GM21737 (cell line): ENCODE measurements around the gene SNRNP35.
"Not testable (repeated sequence)": the region's sequence is repeated elsewhere in the genome, so short reads cannot be mapped to it uniquely, and the experiment has no call there.

Source experiments
- ATAC-seq: cut with Tn5 transposase; IDR thresholded peaks from one replicate; pipeline ENCODE4 v1.9.1; 2021; ENCODE audit warnings: mild to moderate bottlenecking, moderate library complexity; ENCODE audit not compliant: unreplicated experiment

Gene SNRNP35

DNA sequence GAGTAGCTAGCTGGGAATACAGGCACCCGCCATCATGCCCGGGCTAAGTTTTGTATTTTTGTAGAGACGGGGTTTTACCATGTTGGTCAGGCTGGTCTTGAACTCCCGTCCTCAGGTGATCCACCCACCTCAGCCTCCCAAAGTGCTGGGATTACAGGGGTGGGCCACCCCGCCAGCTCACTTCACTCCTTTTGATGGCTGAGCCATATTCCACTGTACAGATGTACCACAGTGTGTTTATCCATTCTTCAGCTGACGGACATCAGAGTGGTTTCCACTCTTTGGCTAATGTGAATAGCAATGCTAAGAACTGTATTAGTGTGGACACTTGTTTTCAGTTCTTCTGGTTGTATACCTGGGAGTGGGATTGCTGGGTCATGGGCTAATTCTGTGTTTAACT is 29.5 kb downstream of the SNRNP35 start:
- ATAC-seq: no peak

- no peak for ATAC-seq
Observed at GRCh38 chr12:123488539-123489230, 30.7 kb downstream of the SNRNP35 start.

DNA sequence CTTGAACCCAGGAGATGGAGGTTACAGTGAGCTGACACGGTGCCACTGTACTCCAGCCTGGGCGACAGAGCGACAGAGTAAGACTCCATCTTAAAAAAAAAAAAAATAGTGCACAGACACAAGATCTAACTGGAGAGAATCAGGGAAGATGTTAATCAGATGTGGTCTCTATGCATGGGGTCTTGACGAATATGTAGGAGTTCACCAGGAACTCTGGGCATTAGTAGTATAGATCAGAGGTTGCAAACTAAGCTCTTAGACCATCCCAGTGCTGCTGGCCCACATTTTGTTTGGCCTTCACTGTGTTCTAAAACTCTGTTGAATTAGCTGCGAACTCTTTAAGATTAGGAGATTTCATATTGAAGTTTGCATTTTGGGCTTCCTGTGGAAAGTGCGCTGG is 31.6 kb downstream of the SNRNP35 start:
- no peak for ATAC-seq

- ATAC-seq: no peak
Observed at GRCh38 chr12:123490089-123490488, 32.1 kb downstream of the SNRNP35 start.

GRCh38 chr12:123491056-123491455 is 33.1 kb downstream of the SNRNP35 start:
- ATAC-seq: no peak

DNA sequence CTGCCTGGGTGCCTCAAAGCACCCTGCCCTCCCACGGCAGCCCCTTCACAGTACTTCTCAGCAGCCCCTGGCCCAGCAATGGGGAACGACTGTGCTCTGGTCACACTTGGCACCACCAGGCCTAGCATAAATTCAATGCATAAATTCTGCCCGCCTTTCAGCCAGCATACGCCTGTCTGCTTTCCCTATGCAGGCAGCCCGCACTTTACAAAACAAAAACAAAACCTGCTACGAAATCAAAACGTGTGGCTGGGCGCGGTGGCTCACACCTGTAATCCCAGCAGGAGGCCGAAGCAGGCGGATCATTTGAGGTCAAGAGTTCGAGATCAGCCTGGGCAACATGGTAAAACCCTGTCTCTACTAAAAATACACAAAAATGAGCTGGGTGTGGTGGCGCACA is 33.5 kb downstream of the SNRNP35 start:
- no peak for ATAC-seq

DNA sequence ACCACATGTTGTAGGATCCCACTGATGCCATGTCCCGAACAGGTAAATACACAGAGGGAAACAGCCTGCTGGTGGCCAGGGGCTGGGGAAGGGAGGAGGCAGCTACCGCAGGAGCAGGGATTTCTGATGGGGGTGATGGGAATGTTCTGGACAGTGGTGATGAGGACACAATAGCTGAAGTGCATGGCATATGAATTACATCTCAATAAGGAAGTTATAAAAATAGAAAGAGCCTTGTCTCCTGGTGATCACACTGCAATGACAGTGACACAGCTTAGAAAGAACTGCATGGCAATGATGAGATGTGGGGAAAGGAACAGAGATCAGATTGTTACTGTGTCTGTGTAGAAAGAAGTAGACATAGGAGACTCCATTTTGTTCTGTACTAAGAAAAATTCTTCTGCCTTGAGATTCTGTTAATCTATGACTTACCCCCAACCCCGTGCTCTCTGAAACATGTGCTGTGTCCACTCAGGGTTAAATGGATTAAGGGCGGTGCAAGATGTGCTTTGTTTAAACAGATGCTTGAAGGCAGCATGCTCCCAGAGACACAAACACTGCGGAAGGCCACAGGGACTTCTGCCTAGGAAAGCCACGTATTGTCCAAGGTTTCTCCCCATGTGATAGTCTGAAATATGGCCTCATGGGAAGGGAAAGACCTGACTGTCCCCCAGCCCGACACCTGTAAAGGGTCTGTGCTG is 34.5 kb downstream of the SNRNP35 start:
- not testable (repeated sequence) for ATAC-seq

- no peak for ATAC-seq
Observed at GRCh38 chr12:123494124-123494851, 36.3 kb downstream of the SNRNP35 start.

- ATAC-seq: no peak
Observed at GRCh38 chr12:123497065-123497464, 39.1 kb downstream of the SNRNP35 start.

DNA sequence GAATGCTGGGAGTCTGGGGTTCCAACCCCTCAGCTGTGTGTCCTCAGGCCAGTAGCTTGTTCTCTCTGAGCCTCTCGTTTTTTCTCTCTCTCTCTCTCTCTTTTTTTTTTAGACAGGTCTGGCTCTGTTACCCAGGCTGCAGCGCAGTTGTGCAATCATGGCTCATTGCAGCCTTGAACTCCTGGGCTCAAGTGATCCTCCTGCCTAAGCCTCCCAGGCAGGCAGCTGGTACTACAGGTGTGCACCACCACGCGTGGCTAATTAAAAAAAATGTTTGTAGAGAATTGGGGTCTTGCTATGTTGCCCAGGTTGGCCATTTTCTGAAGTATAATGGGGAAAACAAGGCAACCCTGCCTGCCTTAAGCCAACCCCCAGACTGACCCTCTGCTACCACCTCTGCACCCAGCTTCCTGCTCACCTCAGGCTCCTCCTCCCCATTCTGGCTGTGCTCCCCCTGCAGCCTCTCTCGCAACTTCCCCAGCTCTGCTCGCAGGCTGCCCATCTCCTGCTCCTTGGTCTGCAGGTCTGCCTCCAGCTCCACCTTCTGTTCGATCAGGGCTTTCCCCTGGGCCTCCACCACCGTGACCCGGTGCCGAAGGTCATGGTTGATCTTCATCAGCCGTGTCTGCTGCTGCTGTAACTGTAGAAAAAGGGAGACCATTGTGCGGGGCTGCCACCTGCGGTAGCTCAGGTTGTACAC is 40.3 kb downstream of the SNRNP35 start:
- no peak for ATAC-seq

- ATAC-seq: no peak
Observed at GRCh38 chr12:123499332-123499731, 41.4 kb downstream of the SNRNP35 start.

DNA sequence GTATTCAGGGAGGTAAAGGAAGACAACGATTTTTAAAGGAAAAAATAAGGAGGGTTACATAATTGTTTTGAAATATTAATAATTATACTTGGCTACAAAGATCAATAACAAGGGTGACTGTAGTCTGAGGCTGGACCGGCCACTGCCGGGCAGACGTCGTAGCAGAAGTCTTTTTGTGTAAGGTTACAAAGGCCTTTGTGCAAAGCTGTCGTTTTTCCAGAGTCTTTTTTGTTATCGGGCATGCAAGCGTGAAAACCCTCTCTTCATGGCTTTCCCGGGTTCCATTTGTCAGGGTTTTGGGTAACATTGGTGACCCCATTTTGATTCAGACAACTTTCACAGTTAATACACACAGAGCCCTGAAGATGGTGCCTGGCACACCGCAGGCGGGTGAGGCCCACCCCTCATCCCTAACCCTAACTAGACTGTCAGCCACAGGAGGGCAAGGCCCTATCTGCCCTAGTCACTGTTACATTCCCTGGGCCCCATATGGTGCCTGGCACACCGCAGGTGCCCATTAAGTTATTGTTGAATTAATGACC is 44.3 kb downstream of the SNRNP35 start:
- ATAC-seq: no peak

GRCh38 chr12:123506059-123506842 is 48.3 kb downstream of the SNRNP35 start:
- no peak for ATAC-seq

- ATAC-seq: no peak
Observed at GRCh38 chr12:123506843-123507236, 48.9 kb downstream of the SNRNP35 start.

DNA sequence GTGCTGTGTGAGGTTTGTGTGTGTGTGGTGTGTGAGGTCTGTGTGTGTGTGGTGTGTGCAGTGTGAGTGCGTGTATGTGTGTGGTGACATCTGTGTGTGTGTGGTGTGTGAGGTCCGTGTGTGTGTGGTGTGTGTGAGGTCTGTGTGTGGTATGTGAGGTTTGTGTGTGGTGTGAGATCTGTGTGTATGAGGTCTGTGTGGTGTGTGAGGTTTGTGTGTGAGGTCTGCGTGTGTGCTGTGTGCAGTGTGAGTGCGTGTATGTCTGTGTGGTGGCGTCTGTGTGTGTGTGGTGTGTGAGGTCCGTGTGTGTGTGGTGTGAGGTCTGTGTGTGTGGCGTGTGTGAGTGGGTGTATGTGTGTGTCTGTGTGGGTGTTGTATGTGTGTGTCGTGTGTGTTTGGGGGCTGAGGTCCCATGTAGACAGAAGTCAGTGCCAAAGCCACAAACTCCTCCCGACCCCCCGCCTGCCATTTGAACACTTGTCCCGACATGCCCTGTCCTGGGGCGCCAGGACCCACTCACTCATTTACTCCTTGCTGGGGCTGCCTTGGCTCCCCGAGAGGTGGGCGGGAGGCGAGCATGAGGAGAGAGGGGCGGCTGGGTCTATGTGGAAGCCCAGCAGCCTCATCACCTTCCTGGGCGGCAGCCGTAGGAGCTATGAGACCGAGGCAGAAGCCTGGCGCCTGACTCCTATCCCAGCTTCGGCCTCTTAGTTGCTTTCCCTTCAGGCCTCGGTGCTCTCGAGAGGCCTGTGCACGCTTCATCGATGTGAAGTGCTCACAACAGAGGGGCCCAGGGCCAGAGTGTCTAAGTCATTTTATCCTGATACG is 55.1 kb downstream of the SNRNP35 start:
- no peak for ATAC-seq

DNA sequence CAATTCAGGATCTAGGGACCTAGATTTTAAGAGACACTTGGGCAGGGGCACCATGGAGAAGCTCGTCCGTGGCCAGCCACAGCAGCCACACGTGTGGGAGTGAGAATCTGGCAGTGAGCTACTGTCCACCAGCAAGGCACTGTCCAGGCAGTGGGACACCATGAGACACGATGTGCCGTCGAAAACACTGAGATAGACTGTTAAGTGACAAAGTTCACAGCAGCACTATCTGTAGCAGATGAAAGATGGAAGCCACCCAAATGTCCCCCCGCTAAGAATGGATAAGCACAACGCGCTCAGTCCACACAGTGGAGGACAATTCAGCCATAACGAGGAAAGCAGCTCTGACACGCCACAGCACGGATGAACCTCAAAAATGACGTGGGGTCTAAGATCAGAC is 55.9 kb downstream of the SNRNP35 start:
- ATAC-seq: no peak

DNA sequence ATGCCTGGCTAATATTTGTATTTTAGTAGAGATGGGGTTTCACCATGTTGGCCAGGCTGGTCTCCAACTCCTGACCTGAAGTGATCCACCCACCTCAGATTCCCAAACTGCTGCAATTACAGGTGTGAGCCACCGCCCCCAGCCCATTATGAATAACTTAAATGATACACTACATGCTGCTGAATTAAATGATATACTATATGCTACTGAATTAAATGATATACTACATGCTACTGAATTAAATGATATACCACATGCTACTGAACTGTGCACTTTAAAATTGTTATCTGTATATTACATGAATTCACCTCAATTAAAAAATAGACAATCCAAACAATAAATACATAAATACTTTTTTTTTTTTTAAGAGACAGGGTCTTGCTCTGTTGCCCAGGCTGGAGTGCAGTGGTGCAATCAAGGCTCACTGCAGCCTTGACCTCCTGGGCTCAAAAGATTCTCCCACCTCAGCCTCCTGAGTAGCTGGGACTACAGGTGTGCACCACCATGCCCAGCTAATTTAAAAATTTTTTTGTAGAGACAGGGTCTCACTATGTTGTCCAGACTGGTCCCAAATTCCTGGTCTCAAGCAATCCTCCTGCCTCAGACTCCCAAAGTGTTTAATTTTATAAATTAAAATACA is 56.8 kb downstream of the SNRNP35 start:
- not testable (repeated sequence) for ATAC-seq

DNA sequence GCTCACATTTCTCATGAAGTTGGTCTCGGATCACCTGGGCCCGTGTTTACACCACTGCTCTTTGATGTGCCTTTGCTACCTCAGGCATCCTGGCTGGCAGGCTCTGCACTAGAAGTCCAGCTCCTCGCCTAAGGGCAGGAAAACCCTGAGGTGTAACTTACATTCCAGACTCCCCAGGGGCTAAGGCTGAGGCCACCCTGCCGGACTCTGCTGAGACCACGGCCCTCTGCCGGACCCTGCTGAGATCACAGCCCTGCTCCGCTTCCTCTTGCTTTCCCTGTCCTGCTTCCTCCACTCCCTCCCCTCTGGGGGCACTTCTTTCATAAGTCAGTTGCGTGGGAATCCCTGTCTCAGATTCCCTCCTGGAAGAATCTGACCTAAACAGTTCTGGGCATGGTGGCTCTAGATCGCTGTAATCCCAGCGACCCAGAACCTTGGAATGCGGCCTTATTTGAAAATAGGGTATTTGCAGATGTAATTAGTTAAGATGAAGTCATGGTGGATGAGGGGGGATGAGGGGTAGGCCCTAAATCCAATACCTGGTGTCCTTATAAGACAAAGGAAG is 58.4 kb downstream of the SNRNP35 start:
- ATAC-seq: no peak
